MM.1S (cell line): ENCODE results near the gene SPP1.

Experiments used
- DNase-seq: peaks from one replicate; pipeline ENCODE4 v3.0.0-alpha.2; 2015
- H2AFZ ChIP-seq: fragments of 300-600 bp; sonication (generic); 2 replicates; pipeline ENCODE4 v1.6.0; 2016; ENCODE audit warnings: antibody characterized with exemption, low read length
- H3F3A ChIP-seq: fragments of 300-600 bp; sonication (generic); 2 replicates; pipeline ENCODE4 v1.6.1; 2016; ENCODE audit warnings: mild to moderate bottlenecking, antibody characterized with exemption, low read length, moderate library complexity, mixed read lengths; ENCODE audit not compliant: insufficient read depth
- H3K27ac ChIP-seq: fragments of 300-600 bp; sonication (generic); 2 replicates; pipeline ENCODE4 v1.5.1; 2016; ENCODE audit warnings: mild to moderate bottlenecking, low read length
- H3K27me3 ChIP-seq: fragments of 300-600 bp; sonication (generic); replicated peaks from 2 replicates; pipeline ENCODE4 v1.6.0; 2016; ENCODE audit warnings: low read length; ENCODE audit not compliant: insufficient read depth
- H3K36me3 ChIP-seq: fragments of 300-600 bp; sonication (generic); replicated peaks from 2 replicates; pipeline ENCODE4 v1.6.1; 2016; ENCODE audit warnings: mild to moderate bottlenecking, low read length, mixed read lengths; ENCODE audit not compliant: insufficient read depth
- H3K4me1 ChIP-seq: fragments of 300-600 bp; sonication (generic); 2 replicates; pipeline ENCODE4 v1.6.1; 2016; ENCODE audit warnings: low read length, mixed read lengths
- H3K4me2 ChIP-seq: fragments of 300-600 bp; sonication (generic); 2 replicates; pipeline ENCODE4 v1.6.0; 2016; ENCODE audit warnings: low read depth, low read length
- H3K4me3 ChIP-seq: fragments of 300-600 bp; sonication (generic); 2 replicates; pipeline ENCODE4 v1.5.1; 2016; ENCODE audit warnings: low read length, mixed read lengths
- H3K79me2 ChIP-seq: fragments of 300-600 bp; sonication (generic); 2 replicates; pipeline ENCODE4 v1.6.1; 2016; ENCODE audit warnings: mixed run types, low read length, mixed read lengths
- H3K9ac ChIP-seq: fragments of 300-600 bp; sonication (generic); 2 replicates; pipeline ENCODE4 v1.6.1; 2016; ENCODE audit warnings: low read length, mixed read lengths
- H3K9me2 ChIP-seq: fragments of 300-600 bp; sonication (generic); replicated peaks from 2 replicates; pipeline ENCODE4 v1.6.1; 2016; ENCODE audit warnings: mild to moderate bottlenecking, low read length, mixed read lengths; ENCODE audit not compliant: insufficient read depth
- H3K9me3 ChIP-seq: fragments of 300-600 bp; sonication (generic); replicated peaks from 2 replicates; pipeline ENCODE4 v1.6.1; 2016; ENCODE audit warnings: mild to moderate bottlenecking, low read length, mixed read lengths; ENCODE audit not compliant: insufficient read depth
- H4K20me1 ChIP-seq: fragments of 300-600 bp; sonication (generic); 2 replicates; pipeline ENCODE4 v1.6.1; 2016; ENCODE audit warnings: mild to moderate bottlenecking, low read length, moderate library complexity, mixed read lengths; ENCODE audit not compliant: insufficient read depth
- CTCF ChIP-seq: fragments of 300-600 bp; sonication (generic); IDR thresholded peaks from 2 replicates; pipeline ENCODE4 v1.5.1; 2016; ENCODE audit warnings: antibody characterized with exemption, low read length, mixed read lengths
- EZH2 ChIP-seq: fragments of 300-600 bp; sonication (generic); optimal IDR thresholded peaks from 2 replicates; pipeline ENCODE3; 2017; ENCODE audit warnings: low read depth, mild to moderate bottlenecking, antibody characterized with exemption, low read length, mixed read lengths
- EZH2phosphoT487 ChIP-seq: fragments of 300-600 bp; sonication (generic); IDR thresholded peaks from 2 replicates; pipeline ENCODE4 v1.6.1; 2018; ENCODE audit warnings: antibody characterized with exemption, low read length

The SPP1 gene

GRCh38 chr4:88001871-88002270 is 26.4 kb downstream of the SPP1 start:
- DNase-seq = no peak
- Histone ChIP-seq H2AFZ (no peak overlapping the region), H3K4me1 (no peaks in the 10 kb centered on the region), H3K79me2 (no peaks in the 10 kb centered on the region), H4K20me1 (no peaks in the 10 kb centered on the region), H3K9me3 (no peaks in the 10 kb centered on the region), H3K4me2 (no peak overlapping the region), H3K36me3 (no peaks in the 10 kb centered on the region), H3K9me2 (no peaks in the 10 kb centered on the region), H3F3A (no peaks in the 10 kb centered on the region), H3K27me3 (no peaks in the 10 kb centered on the region), H3K4me3 (no peak overlapping the region), H3K9ac (no peak overlapping the region), H3K27ac (no peak overlapping the region)
- no peak for TF ChIP-seq EZH2
- TF ChIP-seq CTCF = no peak
- TF ChIP-seq EZH2phosphoT487 = no peak

- no peaks in the 10 kb centered on the region for H3K9me3 ChIP-seq
- H3K27me3 ChIP-seq = no peaks in the 10 kb centered on the region
- H4K20me1 ChIP-seq = no peaks in the 10 kb centered on the region
- no peak for TF ChIP-seq EZH2
- TF ChIP-seq EZH2phosphoT487 = no peak
- TF ChIP-seq CTCF = no peak
- H3K9ac ChIP-seq = no peak overlapping the region
- DNase-seq = no peak
- no peaks in the 10 kb centered on the region for H3F3A ChIP-seq
- H3K4me2 ChIP-seq = no peak overlapping the region
- H2AFZ ChIP-seq = no peak overlapping the region
- H3K4me1 ChIP-seq = no peaks in the 10 kb centered on the region
- no peaks in the 10 kb centered on the region for H3K79me2 ChIP-seq
- H3K9me2 ChIP-seq = no peaks in the 10 kb centered on the region
- H3K36me3 ChIP-seq = no peaks in the 10 kb centered on the region
- H3K4me3 ChIP-seq = no peak overlapping the region
- H3K27ac ChIP-seq = no peak overlapping the region
Measured at GRCh38 chr4:88002786-88003185, 27.3 kb downstream of the SPP1 start.

GRCh38 chr4:88003261-88003660 is 27.7 kb downstream of the SPP1 start:
- Histone ChIP-seq H3F3A (no peaks in the 10 kb centered on the region), H3K27me3 (no peaks in the 10 kb centered on the region), H3K4me2 (no peak overlapping the region)

More at GRCh38 chr4:88003261-88003660, 27.7 kb downstream of the SPP1 start:
- H2AFZ ChIP-seq = no peak overlapping the region
- no peaks in the 10 kb centered on the region for H3K4me1 ChIP-seq
- H4K20me1 ChIP-seq = no peaks in the 10 kb centered on the region
- no peak overlapping the region for H3K27ac ChIP-seq
- no peaks in the 10 kb centered on the region for H3K36me3 ChIP-seq
- no peaks in the 10 kb centered on the region for H3K9me3 ChIP-seq
- H3K9ac ChIP-seq = no peak overlapping the region
- TF ChIP-seq CTCF = no peak
- no peak for TF ChIP-seq EZH2phosphoT487
- no peak for TF ChIP-seq EZH2
- no peak overlapping the region for H3K4me3 ChIP-seq
- peaks cover 2% of the 10 kb centered on the region for H3K79me2 ChIP-seq
- H3K9me2 ChIP-seq = no peaks in the 10 kb centered on the region
- no peak for DNase-seq
